HG03460 (cell line): ENCODE measurements around the gene C5orf15.
"Not testable (repeated sequence)": the region's sequence is repeated elsewhere in the genome, so short reads cannot be mapped to it uniquely, and the experiment has no call there.

Experiments used
- ATAC-seq: cut with Tn5 transposase; IDR thresholded peaks from one replicate; pipeline ENCODE4 v1.9.1; 2021; ENCODE audit not compliant: unreplicated experiment

C5orf15 gene

GRCh38 chr5:133963493-133964128 lies 4.8 kb downstream of the C5orf15 start:
- ATAC-seq: no peak

GRCh38 chr5:133962801-133963476 lies 5.5 kb downstream of the C5orf15 start:
- no peak for ATAC-seq

- ATAC-seq: no peak
These were observed 6.3 kb downstream of the C5orf15 start for GRCh38 chr5:133962131-133962530.

GRCh38 chr5:133959643-133960042 lies 8.8 kb downstream of the C5orf15 start:
- ATAC-seq: no peak

GRCh38 chr5:133957591-133957990 lies 10.8 kb downstream of the C5orf15 start:
- ATAC-seq: peak; percentile 74

- ATAC-seq: no peak
These were observed 11.3 kb downstream of the C5orf15 start for GRCh38 chr5:133957080-133957479.

GRCh38 chr5:133956196-133956595 lies 12.2 kb downstream of the C5orf15 start:
- not testable (repeated sequence) for ATAC-seq

GRCh38 chr5:133953568-133954145 lies 14.8 kb downstream of the C5orf15 start:
- ATAC-seq: no peak

DNA sequence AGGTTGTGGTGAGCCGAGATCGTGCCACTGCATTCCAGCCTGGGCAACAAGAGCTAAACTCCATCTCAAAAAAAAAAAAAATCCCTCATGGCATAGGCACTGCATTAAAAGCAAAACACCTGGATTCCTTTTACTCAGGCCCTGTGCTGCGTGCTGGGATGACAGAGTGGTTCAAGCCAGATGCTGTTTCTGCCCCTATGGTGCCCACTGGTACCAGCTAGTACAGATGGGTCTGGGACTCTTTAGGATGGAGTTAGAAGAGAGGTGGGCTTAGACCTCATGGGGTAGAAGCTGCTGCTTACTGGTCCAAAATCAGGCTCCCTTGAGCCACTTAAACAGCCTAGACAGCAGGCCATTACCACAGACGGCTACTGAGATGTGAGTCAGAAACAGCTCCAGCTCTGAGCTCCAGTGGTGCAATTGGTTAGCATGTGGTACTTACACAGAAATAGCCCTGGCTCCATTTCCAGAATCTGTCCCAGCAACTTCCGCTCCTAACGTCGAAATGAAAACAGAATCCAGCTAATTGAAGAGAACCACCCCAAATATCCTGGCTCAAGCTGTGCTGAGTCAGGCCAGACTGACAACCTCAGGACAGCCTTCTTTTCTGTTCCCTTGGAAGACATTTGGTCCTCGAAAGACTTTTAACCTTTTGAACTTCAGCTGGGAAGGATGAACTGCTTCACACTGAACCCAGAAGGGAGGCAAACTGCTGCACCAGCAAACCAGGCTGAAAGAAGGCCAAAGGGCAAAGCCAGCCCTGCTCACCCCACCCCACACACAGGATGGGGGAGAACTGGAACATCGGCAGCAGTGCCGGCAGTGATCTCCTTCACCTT lies 15.5 kb downstream of the C5orf15 start:
- no peak for ATAC-seq

DNA sequence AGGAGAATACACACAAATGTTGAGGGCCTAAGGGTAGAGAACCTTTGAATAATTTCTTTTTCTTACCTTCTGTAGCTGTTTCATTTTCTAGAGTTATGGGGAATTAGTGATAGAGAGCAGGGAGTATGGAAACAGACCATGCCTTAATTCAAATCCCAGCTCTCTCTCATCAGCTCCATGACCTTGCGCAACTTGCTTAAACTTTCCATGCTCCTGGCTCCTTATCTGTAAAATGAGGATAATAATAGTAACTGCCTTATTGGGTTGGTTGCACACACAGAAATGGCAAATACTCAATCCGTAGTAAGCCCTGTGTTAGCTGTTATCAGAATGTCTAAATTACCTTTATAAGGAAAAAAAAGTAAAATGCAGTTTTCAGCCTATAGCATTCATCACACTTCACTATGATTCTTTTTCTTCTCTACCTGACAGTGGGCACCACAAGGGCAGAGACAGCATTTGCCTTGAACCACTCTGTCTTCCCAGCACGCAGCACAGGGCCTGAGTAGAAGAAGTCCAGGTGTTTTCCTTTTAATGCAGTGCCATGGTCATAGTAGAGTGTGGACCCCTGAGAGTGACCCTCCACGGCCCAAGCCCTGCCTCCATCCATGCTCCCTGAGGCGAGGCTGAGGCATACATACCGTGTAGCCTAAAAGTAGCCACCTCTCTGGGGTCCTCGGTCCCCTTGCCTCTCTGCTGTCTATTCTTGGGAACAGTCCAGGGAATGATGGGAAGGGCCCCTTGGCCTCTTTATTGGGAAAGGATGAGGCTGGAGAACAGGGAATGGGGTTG lies 17.4 kb downstream of the C5orf15 start:
- no peak for ATAC-seq

DNA sequence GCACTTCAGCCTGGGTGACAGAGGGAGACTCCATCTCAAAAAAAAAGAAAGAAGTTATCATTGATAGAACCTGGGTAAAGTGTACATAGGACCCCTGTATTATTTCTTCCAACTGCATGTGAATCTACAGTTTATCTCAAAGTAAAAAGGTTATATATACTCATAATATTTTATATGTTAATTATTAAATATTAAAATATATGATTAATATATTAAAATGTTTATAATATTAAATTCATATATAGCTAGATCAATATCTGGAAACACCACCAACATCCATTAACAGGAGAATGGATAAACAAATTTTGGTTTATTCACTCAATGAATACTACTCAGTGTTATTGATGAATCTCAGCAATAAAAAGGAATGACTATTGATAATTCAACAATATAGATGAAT lies 19.7 kb downstream of the C5orf15 start:
- no peak for ATAC-seq

GRCh38 chr5:133947431-133947841 lies 21.0 kb downstream of the C5orf15 start:
- ATAC-seq: no peak

DNA sequence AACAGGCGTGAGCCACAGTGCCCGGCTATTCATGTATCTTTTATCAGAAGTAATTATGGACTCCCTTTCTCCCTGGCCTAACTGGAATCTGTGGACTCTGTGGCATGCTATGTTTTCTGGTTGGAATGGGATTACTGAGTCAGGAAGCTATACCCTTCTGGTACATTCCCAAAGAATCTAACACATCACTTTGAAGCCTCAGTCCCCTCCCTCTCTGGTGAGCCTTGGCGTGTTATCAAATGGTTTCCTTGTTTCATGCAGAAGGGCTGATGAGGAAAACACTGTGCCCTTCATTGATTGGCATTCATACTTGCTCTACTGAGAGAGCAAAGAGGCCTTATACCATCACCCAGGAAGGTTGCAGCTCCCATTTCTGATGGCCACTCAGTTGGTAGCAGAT lies 22.9 kb downstream of the C5orf15 start:
- ATAC-seq: no peak

DNA sequence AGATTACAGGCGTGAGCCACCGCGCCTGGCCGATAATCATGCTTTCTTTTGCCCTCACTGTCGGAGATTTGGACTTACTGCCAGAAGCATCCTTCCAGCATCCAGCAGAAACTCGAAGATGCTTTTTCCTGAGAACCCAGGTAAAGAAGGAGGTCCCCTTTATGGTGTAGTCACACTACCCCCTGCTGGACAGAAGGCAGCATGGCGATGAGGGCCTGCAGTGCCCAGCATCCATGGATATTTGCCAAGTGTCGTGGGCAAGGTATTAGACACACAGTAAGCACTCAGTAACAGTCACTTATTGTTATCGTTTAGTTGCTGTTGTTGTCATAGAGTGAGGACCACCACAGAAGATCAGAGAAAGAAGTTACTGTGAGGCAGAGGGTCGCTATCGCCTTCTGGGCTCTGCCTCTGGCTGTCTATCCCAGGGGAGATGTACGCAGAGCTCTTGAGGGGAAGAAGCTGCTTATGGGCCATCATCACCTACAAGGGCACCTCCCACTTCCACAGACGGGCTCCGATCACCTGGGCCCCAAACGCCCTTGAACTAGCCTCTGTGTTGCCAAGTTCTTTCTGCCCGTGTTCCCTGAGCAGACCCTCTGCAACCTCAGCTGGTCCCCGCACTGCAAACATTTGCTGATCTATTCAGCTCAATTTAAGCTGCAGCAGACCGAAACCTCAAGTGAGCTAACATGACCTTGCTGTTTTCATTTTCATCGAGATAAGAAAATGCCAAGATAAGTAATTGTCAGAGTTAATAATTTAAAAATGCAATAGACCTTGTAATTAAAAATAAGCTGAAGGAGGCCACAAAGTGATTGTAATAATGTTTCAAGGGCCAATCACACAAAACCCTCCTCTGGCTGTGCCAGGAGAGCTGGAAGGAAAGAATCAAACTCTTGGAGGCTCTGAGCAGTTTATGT lies 23.9 kb downstream of the C5orf15 start:
- no peak for ATAC-seq

DNA sequence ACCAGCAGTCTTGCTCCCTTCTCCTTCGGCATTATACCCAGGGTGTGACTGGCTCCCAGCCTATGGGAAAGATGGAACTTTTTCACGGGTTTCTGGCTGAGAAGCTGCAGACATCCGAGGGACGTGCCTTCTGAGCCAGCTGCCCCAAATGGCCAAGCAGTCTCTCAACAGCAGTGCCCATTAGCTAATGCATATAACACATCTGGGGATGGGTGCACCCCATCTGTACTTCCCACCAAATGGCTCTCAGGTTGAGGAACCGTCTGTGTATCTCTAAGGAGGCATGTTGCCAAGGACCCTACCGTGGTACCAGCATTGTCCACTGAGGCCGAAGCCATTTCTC lies 25.0 kb downstream of the C5orf15 start:
- ATAC-seq: no peak

GRCh38 chr5:133942614-133943474 lies 25.6 kb downstream of the C5orf15 start:
- ATAC-seq: no peak

- ATAC-seq: no peak
These were observed 26.8 kb downstream of the C5orf15 start for GRCh38 chr5:133941456-133942196.

DNA sequence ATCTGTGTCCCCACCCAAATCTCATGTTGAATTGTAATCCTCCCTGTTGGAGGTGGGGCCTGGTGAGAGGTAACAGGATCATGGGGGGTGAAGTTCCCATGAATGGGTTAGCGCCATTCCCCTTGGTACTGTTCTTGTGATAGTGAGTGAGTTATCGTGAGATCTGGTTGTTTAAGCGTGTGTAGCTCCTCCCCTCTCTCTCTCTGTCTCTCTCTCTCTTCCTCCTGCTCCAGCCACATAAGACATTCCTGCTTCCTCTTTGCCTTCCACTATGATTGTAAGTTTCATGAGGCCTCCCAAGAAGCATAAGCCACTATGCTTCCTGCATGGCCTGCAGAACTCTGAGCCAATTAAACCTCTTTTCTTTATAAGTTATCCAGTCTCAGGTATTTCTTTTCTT lies 28.8 kb downstream of the C5orf15 start:
- ATAC-seq: no peak
